Prostate gland (tissue), 2 donors: ENCODE measurements around the gene CLSTN3.

Experiments
- CTCF ChIP-seq, 4 experiments: fragments of 200-600 bp in 2 of 4; fragments of 450-650 bp in 2 of 4; sonication (generic) in 2 of 4; IDR thresholded peaks; 1 replicate in 3 of 4; 2 replicates in 1 of 4; pipeline ENCODE4 v1.5.1; 2016 to 2019; ENCODE audit warnings: antibody characterized with exemption in 4 of 4, mild to moderate bottlenecking in 2 of 4, moderate library complexity in 2 of 4
- POLR2A ChIP-seq: fragments of 450-650 bp; IDR thresholded peaks from one replicate; pipeline ENCODE4 v1.6.1; 2016; ENCODE audit warnings: antibody characterized with exemption, mild to moderate bottlenecking

- TF ChIP-seq CTCF (IDR thresholded peaks at IDR 0.05): no peak
- TF ChIP-seq POLR2A: no peak
These were observed 40.8 kb upstream of the CLSTN3 start for GRCh38 chr12:7089196-7089871.
